HG03354 (cell line): Measurements from ENCODE around the gene METTL1.
A peak's percentile ranks its signal among the peaks of the same experiment; 100 is the strongest.

Experiments
- ATAC-seq: cut with Tn5 transposase; IDR thresholded peaks from one replicate; pipeline ENCODE4 v1.9.1; 2021; ENCODE audit warnings: mild to moderate bottlenecking; ENCODE audit not compliant: unreplicated experiment, poor library complexity, severe bottlenecking

METTL1 gene

GRCh38 chr12:57771236-57771872 lies 551 bp downstream of the METTL1 start:
- peak; percentile 81 for ATAC-seq

GRCh38 chr12:57770734-57771133 lies 1.2 kb downstream of the METTL1 start:
- ATAC-seq, result no peak

GRCh38 chr12:57769594-57769993 lies 2.3 kb downstream of the METTL1 start:
- no peak for ATAC-seq

- ATAC-seq, result no peak
Measured at GRCh38 chr12:57767876-57768275, 4.0 kb downstream of the METTL1 start.

GRCh38 chr12:57767305-57767698 lies 4.6 kb downstream of the METTL1 start:
- no peak for ATAC-seq

- no peak for ATAC-seq
Measured at GRCh38 chr12:57766464-57767304, 5.2 kb downstream of the METTL1 start, which contains the start of gene CYP27B1. TSS of gene CYP27B1 (minus strand) at chr12:57767078. CDS start at chr12:57767041, 37 bp downstream.

GRCh38 chr12:57765698-57766463 lies 6.0 kb downstream of the METTL1 start:
- no peak for ATAC-seq

GRCh38 chr12:57765003-57765697 lies 6.8 kb downstream of the METTL1 start:
- ATAC-seq, result peak; percentile 61

- ATAC-seq, result peak; percentile 13
Measured at GRCh38 chr12:57764662-57765002, 7.3 kb downstream of the METTL1 start.

GRCh38 chr12:57763881-57764661 lies 7.8 kb downstream of the METTL1 start:
- no peak for ATAC-seq

- no peak for ATAC-seq
Measured at GRCh38 chr12:57762463-57762862, 9.4 kb downstream of the METTL1 start.

GRCh38 chr12:57761391-57761998 lies 10.4 kb downstream of the METTL1 start:
- ATAC-seq, result no peak

- no peak for ATAC-seq
Measured at GRCh38 chr12:57760347-57760982, 11.4 kb downstream of the METTL1 start.

- ATAC-seq, result peak; percentile 28
Measured at GRCh38 chr12:57759360-57759980, 12.4 kb downstream of the METTL1 start.

GRCh38 chr12:57758552-57759359 lies 13.1 kb downstream of the METTL1 start:
- ATAC-seq, result no peak

- no peak for ATAC-seq
Measured at GRCh38 chr12:57757771-57758170, 14.1 kb downstream of the METTL1 start.
